ENCODE results near the gene TMEM217. TPM values are rescaled to one million over a fixed set of nuclear protein-coding genes. Genes with fewer than 3 reads are reported as not detected.
A peak's percentile ranks its signal among the peaks of the same experiment; 100 is the strongest.

The TMEM217 gene
- total and polyA plus RNA-seq, 2 donors (not counting 1 experiment from before 2014, with no cell fraction given) = 0.73 to 1.2 TPM

- Histone ChIP-seq H4K20me1 (ENCODE audit: control insufficient read depth, insufficient read depth, low read length, poor library complexity, severe bottlenecking) (no peaks in the 10 kb centered on the region), H3K9me3 (ENCODE audit: control extremely low read depth in 1 of 3, control insufficient read depth in 2 of 3, insufficient read depth in 1 of 3, low read length in 2 of 3) (no peaks in the 10 kb centered on the region), H3K9ac (ENCODE audit: low read length) (no peak overlapping the region), H3K36me3 (replicated peaks in 1 of 2; ENCODE audit: control extremely low read depth in 1 of 2, control insufficient read depth in 1 of 2, extremely low read depth in 1 of 2, insufficient read depth in 2 of 2, low read length in 1 of 2) (no peaks in the 10 kb centered on the region), H2AFZ (ENCODE audit: insufficient read depth, low read depth, low read length, poor library complexity, severe bottlenecking) (no peak overlapping the region), H3K4me3 (ENCODE audit: control extremely low read depth in 1 of 5, extremely low read depth in 1 of 5, insufficient read depth in 1 of 5, low read depth in 2 of 5, low read length in 4 of 5) (no peak overlapping the region), H3K27me3 (replicated peaks in 1 of 4; ENCODE audit: control extremely low read depth in 1 of 4, control insufficient read depth in 3 of 4, insufficient read depth in 4 of 4, low read length in 3 of 4) (no peaks in the 10 kb centered on the region), H3K79me2 (ENCODE audit: control insufficient read depth, insufficient read depth, low read length) (no peaks in the 10 kb centered on the region), H3K27ac (ENCODE audit: low read length in 2 of 2) (no peak overlapping the region), H3K4me2 (replicated peaks; ENCODE audit: low read depth, low read length, poor library complexity, severe bottlenecking) (no peak overlapping the region), H3K4me1 (ENCODE audit: control insufficient read depth in 2 of 2, insufficient read depth in 2 of 2, low read length in 2 of 2) (peaks cover 0 to 3% of the 10 kb centered on the region in 2 donors)
- TF ChIP-seq CTCF (IDR thresholded peaks at IDR 0.05) = no peak
- TF ChIP-seq EZH2 (IDR thresholded peaks at IDR 0.05; ENCODE audit: borderline replicate concordance, insufficient read depth, low read depth, low read length, poor library complexity, severe bottlenecking) = no peak
- H3K27me3 Mint-ChIP-seq = no peaks in the 10 kb centered on the region
- no CpG with 5 or more reads among the region's 1 CpG for WGBS (ENCODE audit: insufficient coverage)
- peaks cover 15% of the 10 kb centered on the region for H3K4me1 Mint-ChIP-seq
- ChIA-PET POLR2A (interaction anchor here (0.7 kb wide), 1 partner anchor 432 kb away, joined by 7 read pairs; no protein-coding TSS in a partner anchor), CTCF (interaction anchor here (0.7 to 2.1 kb wide), 6 partner anchors 19 to 435 kb away, joined by 3 to 10 read pairs (median 4); no protein-coding TSS in a partner anchor)
- ATAC-seq (ENCODE audit: low read depth) = no peak
- intact Hi-C loops (cut with micrococcal nuclease) = no loop called here
- DNase-seq = no peak
- H3K9me3 Mint-ChIP-seq (ENCODE audit: insufficient read depth) = no peaks in the 10 kb centered on the region
- peak overlapping the region; percentile 5 for H3K27ac Mint-ChIP-seq
- no peak overlapping the region for H3K4me3 Mint-ChIP-seq
These were observed 67.8 kb downstream of the TMEM217 start for GRCh38 chr6:37190159-37190535.

GRCh38 chr6:37188962-37189510 is 68.9 kb downstream of the TMEM217 start:
- DNase-seq = no peak
- Mint-ChIP-seq H3K4me1 (peaks cover 15% of the 10 kb centered on the region), H3K4me3 (no peak overlapping the region), H3K27ac (no peak overlapping the region), H3K9me3 (ENCODE audit: insufficient read depth) (no peaks in the 10 kb centered on the region), H3K27me3 (no peaks in the 10 kb centered on the region)
- H3K27me3 ChIP-seq (replicated peaks in 1 of 4; ENCODE audit: control extremely low read depth in 1 of 4, control insufficient read depth in 3 of 4, insufficient read depth in 4 of 4, low read length in 3 of 4) = no peaks in the 10 kb centered on the region
- no peak overlapping the region for H2AFZ ChIP-seq (ENCODE audit: insufficient read depth, low read depth, low read length, poor library complexity, severe bottlenecking)
- POLR2A ChIA-PET = interaction anchor here (0.6 kb wide), 1 partner anchor 40 kb away, joined by 3 read pairs; no protein-coding TSS in a partner anchor
- H3K9me3 ChIP-seq (ENCODE audit: control extremely low read depth in 1 of 3, control insufficient read depth in 2 of 3, insufficient read depth in 1 of 3, low read length in 2 of 3) = no peaks in the 10 kb centered on the region
- intact Hi-C loops (cut with micrococcal nuclease) = no loop called here
- no CpG with 5 or more reads among the region's 2 CpGs for WGBS (ENCODE audit: insufficient coverage)
- peaks cover 0 to 6% of the 10 kb centered on the region in 2 donors for H3K4me1 ChIP-seq (ENCODE audit: control insufficient read depth in 2 of 2, insufficient read depth in 2 of 2, low read length in 2 of 2)
- no peaks in the 10 kb centered on the region for H3K36me3 ChIP-seq (replicated peaks in 1 of 2; ENCODE audit: control extremely low read depth in 1 of 2, control insufficient read depth in 1 of 2, extremely low read depth in 1 of 2, insufficient read depth in 2 of 2, low read length in 1 of 2)
- CTCF ChIA-PET = interaction anchor here (0.7 to 2.1 kb wide), 6 partner anchors 13 to 173 kb away, joined by 3 to 10 read pairs (median 5); no protein-coding TSS in a partner anchor
- no peaks in the 10 kb centered on the region for H3K79me2 ChIP-seq (ENCODE audit: control insufficient read depth, insufficient read depth, low read length)
- ATAC-seq (ENCODE audit: low read depth) = no peak
- H4K20me1 ChIP-seq (ENCODE audit: control insufficient read depth, insufficient read depth, low read length, poor library complexity, severe bottlenecking) = no peaks in the 10 kb centered on the region
- no peak overlapping the region for H3K4me2 ChIP-seq (replicated peaks; ENCODE audit: low read depth, low read length, poor library complexity, severe bottlenecking)
- no peak overlapping the region for H3K9ac ChIP-seq (ENCODE audit: low read length)
- TF ChIP-seq EZH2 (IDR thresholded peaks at IDR 0.05; ENCODE audit: borderline replicate concordance, insufficient read depth, low read depth, low read length, poor library complexity, severe bottlenecking) (no peak), CTCF (IDR thresholded peaks at IDR 0.05) (no peak)
- H3K4me3 ChIP-seq (ENCODE audit: control extremely low read depth in 1 of 5, extremely low read depth in 1 of 5, insufficient read depth in 1 of 5, low read depth in 2 of 5, low read length in 4 of 5) = no peak overlapping the region
- H3K27ac ChIP-seq (ENCODE audit: low read length in 2 of 2) = no peak overlapping the region

Measured in B cell (primary cell).